ENCODE measurements around the gene ITGA6.

ITGA6 gene

GRCh38 chr2:172395503-172395902 lies 31.9 kb upstream of the ITGA6 start:
- DNase-seq (ENCODE audit: extremely low spot score), result no peak
- CTCF ChIA-PET, result interaction anchor here (1.1 kb wide), 1 partner anchor 32 kb away, joined by 3 read pairs; the partner anchor contains the start of gene ITGA6
- POLR2A ChIA-PET, result no interaction called here
- no peak for TF ChIP-seq PKNOX1 (IDR thresholded peaks at IDR 0.05)
- TF ChIP-seq NFRKB (IDR thresholded peaks at IDR 0.05), result no peak
- TF ChIP-seq BHLHE40 (IDR thresholded peaks at IDR 0.05; ENCODE audit: borderline replicate concordance), result no peak
- no peak for TF ChIP-seq CTBP1 (IDR thresholded peaks at IDR 0.05; ENCODE audit: borderline replicate concordance)
- no peak for TF ChIP-seq ELF4 (IDR thresholded peaks at IDR 0.05)
- no peak for TF ChIP-seq SP1 (IDR thresholded peaks at IDR 0.05)
- TF ChIP-seq FOXA1 (IDR thresholded peaks at IDR 0.05), result no peak
- TF ChIP-seq FOXK2 (IDR thresholded peaks at IDR 0.05), result no peak
- TF ChIP-seq ARNT (IDR thresholded peaks at IDR 0.05), result no peak
- TF ChIP-seq LEF1 (IDR thresholded peaks at IDR 0.05; ENCODE audit: borderline replicate concordance), result no peak
- TF ChIP-seq HDGF (IDR thresholded peaks at IDR 0.05; ENCODE audit: borderline replicate concordance), result no peak
- no peak for TF ChIP-seq L3MBTL2 (conservative IDR thresholded peaks at IDR 0.05)
- no peak for TF ChIP-seq SUZ12 (IDR thresholded peaks at IDR 0.05)
- no peak for TF ChIP-seq TARDBP (IDR thresholded peaks at IDR 0.05)
- no peak for TF ChIP-seq FOXM1 (IDR thresholded peaks at IDR 0.05; ENCODE audit: borderline replicate concordance)
- no peak for TF ChIP-seq ZNF384 (IDR thresholded peaks at IDR 0.05)

- POLR2A ChIA-PET, result no interaction called here
- DNase-seq (ENCODE audit: extremely low spot score), result no peak
- CTCF ChIA-PET, result interaction anchor here (0.9 to 1.1 kb wide), 3 partner anchors 65 to 800 kb away, joined by 3 read pairs; no protein-coding TSS in a partner anchor
- TF ChIP-seq CTBP1 (IDR thresholded peaks at IDR 0.05; ENCODE audit: borderline replicate concordance) (no peak), NFRKB (IDR thresholded peaks at IDR 0.05) (no peak), SP1 (IDR thresholded peaks at IDR 0.05) (no peak), ARNT (IDR thresholded peaks at IDR 0.05) (no peak), FOXK2 (IDR thresholded peaks at IDR 0.05) (no peak), PKNOX1 (IDR thresholded peaks at IDR 0.05) (no peak), ZNF384 (IDR thresholded peaks at IDR 0.05) (no peak), L3MBTL2 (conservative IDR thresholded peaks at IDR 0.05) (no peak), TARDBP (IDR thresholded peaks at IDR 0.05) (no peak), HDGF (IDR thresholded peaks at IDR 0.05; ENCODE audit: borderline replicate concordance) (no peak), FOXM1 (IDR thresholded peaks at IDR 0.05; ENCODE audit: borderline replicate concordance) (no peak), LEF1 (IDR thresholded peaks at IDR 0.05; ENCODE audit: borderline replicate concordance) (no peak), BHLHE40 (IDR thresholded peaks at IDR 0.05; ENCODE audit: borderline replicate concordance) (no peak), SUZ12 (IDR thresholded peaks at IDR 0.05) (no peak), FOXA1 (IDR thresholded peaks at IDR 0.05) (no peak)
These were observed 30.1 kb upstream of the ITGA6 start for GRCh38 chr2:172397148-172397834.

- TF ChIP-seq FOXK2 (IDR thresholded peaks at IDR 0.05) (no peak), SP1 (IDR thresholded peaks at IDR 0.05) (no peak), FOXM1 (IDR thresholded peaks at IDR 0.05; ENCODE audit: borderline replicate concordance) (no peak), L3MBTL2 (conservative IDR thresholded peaks at IDR 0.05) (no peak), CTBP1 (IDR thresholded peaks at IDR 0.05; ENCODE audit: borderline replicate concordance) (no peak), NFRKB (IDR thresholded peaks at IDR 0.05) (no peak), ARNT (IDR thresholded peaks at IDR 0.05) (no peak), HDGF (IDR thresholded peaks at IDR 0.05; ENCODE audit: borderline replicate concordance) (no peak), FOXA1 (IDR thresholded peaks at IDR 0.05) (no peak), ZNF384 (IDR thresholded peaks at IDR 0.05) (no peak)
- DNase-seq (ENCODE audit: extremely low spot score), result no peak
- CTCF ChIA-PET, result interaction anchor here (0.5 to 1.0 kb wide), 2 partner anchors 32 to 67 kb away, joined by 3 read pairs; no protein-coding TSS in a partner anchor
- POLR2A ChIA-PET, result no interaction called here
These were observed 28.9 kb upstream of the ITGA6 start for GRCh38 chr2:172398440-172398839.

- ChIA-PET CTCF (no interaction called here), POLR2A (no interaction called here)
- TF ChIP-seq SP1 (IDR thresholded peaks at IDR 0.05) (no peak), ARNT (IDR thresholded peaks at IDR 0.05) (no peak), TARDBP (IDR thresholded peaks at IDR 0.05) (no peak), FOXM1 (IDR thresholded peaks at IDR 0.05; ENCODE audit: borderline replicate concordance) (no peak), SUZ12 (IDR thresholded peaks at IDR 0.05) (no peak), ZNF384 (IDR thresholded peaks at IDR 0.05) (no peak), L3MBTL2 (conservative IDR thresholded peaks at IDR 0.05) (no peak), ELF4 (IDR thresholded peaks at IDR 0.05) (no peak), FOXK2 (IDR thresholded peaks at IDR 0.05) (no peak), HDGF (IDR thresholded peaks at IDR 0.05; ENCODE audit: borderline replicate concordance) (no peak), LEF1 (IDR thresholded peaks at IDR 0.05; ENCODE audit: borderline replicate concordance) (no peak), PKNOX1 (IDR thresholded peaks at IDR 0.05) (no peak)
- DNase-seq (ENCODE audit: extremely low spot score), result no peak
These were observed 27.6 kb upstream of the ITGA6 start for GRCh38 chr2:172399765-172400164.

GRCh38 chr2:172402198-172402597 lies 25.2 kb upstream of the ITGA6 start:
- ChIA-PET POLR2A (no interaction called here), CTCF (no interaction called here)
- no peak for TF ChIP-seq TARDBP (IDR thresholded peaks at IDR 0.05)
- DNase-seq (ENCODE audit: extremely low spot score), result no peak

- DNase-seq (ENCODE audit: extremely low spot score), result no peak
- ChIA-PET POLR2A (no interaction called here), CTCF (no interaction called here)
- TF ChIP-seq TARDBP (IDR thresholded peaks at IDR 0.05), result no peak
- TF ChIP-seq ARNT (IDR thresholded peaks at IDR 0.05), result no peak
- TF ChIP-seq FOXA1 (IDR thresholded peaks at IDR 0.05), result no peak
- TF ChIP-seq FOXK2 (IDR thresholded peaks at IDR 0.05), result no peak
- TF ChIP-seq SUZ12 (IDR thresholded peaks at IDR 0.05), result no peak
- TF ChIP-seq HDGF (IDR thresholded peaks at IDR 0.05; ENCODE audit: borderline replicate concordance), result no peak
- no peak for TF ChIP-seq CTBP1 (IDR thresholded peaks at IDR 0.05; ENCODE audit: borderline replicate concordance)
- TF ChIP-seq ELF4 (IDR thresholded peaks at IDR 0.05), result no peak
- TF ChIP-seq L3MBTL2 (conservative IDR thresholded peaks at IDR 0.05), result no peak
- no peak for TF ChIP-seq SP1 (IDR thresholded peaks at IDR 0.05)
- TF ChIP-seq PKNOX1 (IDR thresholded peaks at IDR 0.05), result no peak
- TF ChIP-seq BHLHE40 (IDR thresholded peaks at IDR 0.05; ENCODE audit: borderline replicate concordance), result no peak
- TF ChIP-seq LEF1 (IDR thresholded peaks at IDR 0.05; ENCODE audit: borderline replicate concordance), result no peak
- TF ChIP-seq FOXM1 (IDR thresholded peaks at IDR 0.05; ENCODE audit: borderline replicate concordance), result no peak
These were observed 24.0 kb upstream of the ITGA6 start for GRCh38 chr2:172403402-172403801.

Measured in HEK293T (cell line).